GM21619 (cell line): ENCODE results near the gene TMC5.
"Not testable (repeated sequence)": the region's sequence is repeated elsewhere in the genome, so short reads cannot be mapped to it uniquely, and the experiment has no call there.

ENCODE experiments used
- ATAC-seq: cut with Tn5 transposase; IDR thresholded peaks from one replicate; pipeline ENCODE4 v1.9.1; 2021; ENCODE audit not compliant: unreplicated experiment

The TMC5 gene

DNA sequence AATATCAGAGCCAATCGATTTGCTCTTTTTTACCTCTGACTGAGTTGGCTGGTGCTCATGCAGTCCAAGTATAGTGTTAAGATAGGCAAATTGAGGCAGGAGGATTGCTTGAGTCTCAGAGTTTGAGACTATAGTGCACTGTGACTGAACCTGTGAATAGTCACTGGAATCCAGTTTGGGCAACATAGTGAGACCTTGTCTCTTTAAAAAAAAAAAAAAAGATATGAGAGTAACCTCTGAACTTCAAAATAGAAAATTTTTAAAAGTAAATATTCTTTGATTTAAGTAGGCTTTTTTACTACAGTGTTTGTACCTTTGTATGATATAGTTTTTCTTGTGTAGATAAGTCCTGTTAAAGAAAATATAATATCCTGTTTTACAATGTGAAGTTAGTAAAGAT is 109.5 kb downstream of the TMC5 start:
- no peak for ATAC-seq

DNA sequence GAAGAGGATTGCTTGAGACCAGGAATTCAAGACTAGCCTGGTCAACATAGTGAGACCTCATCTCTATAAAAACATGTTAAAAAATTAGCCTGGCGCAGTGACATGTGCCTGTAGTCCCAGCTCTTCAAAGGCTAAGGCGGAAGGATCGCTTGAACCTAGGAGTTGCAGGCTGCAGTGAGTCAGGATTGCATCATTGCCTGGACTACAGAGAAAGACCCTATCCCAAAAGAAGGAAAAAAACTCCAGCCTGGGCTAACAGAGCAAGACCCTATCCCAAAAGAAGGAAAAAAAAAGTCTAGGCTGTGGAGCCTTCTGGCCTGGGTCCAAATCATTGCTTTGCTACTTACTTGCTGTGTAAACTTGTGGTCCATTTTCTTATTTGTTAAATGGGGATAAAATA is 111.0 kb downstream of the TMC5 start:
- ATAC-seq = no peak

DNA sequence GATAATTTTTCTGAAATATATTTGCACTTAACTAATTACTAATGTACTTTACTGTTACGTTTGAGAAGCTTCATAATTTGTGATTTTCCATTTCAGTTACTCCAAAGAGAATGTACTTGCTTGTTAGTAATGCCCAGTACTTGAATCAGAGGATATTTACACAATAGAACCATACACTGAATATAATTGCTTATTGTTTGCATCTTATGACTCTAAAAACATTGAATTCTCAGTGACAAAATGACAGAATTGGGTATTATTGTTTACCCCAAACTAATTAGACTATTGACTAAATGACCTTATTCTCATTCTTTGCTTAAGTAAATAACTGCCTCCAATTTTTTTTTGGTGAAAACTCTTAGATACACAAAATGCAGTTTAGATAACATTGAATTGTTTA is 114.9 kb downstream of the TMC5 start:
- no peak for ATAC-seq

DNA sequence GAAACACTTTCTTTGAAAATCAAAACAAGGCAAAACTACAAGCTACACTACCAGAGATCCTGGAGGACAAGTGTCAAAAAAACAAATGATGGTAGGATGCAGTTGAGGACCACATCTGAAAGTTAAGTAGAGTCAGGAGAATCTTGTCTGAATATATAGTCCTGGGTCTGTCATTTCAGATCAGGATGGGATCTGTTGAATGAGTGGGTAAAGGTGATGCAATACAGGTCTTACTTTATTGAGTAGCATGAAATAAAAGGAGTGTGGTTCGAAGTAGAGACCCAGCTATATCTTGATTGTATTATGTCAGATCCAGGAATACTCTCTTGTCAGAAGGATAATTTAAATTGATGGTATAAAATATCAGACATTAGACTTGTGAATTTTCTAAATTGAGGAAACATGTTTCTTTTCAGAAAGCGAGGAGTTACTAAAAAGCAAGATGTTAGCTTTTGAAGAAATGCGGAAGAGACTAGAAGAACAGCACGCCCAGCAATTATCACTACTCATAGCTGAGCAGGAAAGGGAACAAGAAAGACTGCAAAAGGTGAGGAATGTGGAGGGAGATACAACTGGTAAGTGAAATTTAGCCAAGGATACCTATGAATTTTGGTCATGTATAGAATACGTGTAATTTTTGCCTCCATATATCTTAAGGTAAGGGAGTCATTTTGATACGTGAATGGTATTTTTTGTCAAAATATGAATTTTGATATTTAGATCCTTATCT is 122.7 kb downstream of the TMC5 start:
- ATAC-seq = no peak

DNA sequence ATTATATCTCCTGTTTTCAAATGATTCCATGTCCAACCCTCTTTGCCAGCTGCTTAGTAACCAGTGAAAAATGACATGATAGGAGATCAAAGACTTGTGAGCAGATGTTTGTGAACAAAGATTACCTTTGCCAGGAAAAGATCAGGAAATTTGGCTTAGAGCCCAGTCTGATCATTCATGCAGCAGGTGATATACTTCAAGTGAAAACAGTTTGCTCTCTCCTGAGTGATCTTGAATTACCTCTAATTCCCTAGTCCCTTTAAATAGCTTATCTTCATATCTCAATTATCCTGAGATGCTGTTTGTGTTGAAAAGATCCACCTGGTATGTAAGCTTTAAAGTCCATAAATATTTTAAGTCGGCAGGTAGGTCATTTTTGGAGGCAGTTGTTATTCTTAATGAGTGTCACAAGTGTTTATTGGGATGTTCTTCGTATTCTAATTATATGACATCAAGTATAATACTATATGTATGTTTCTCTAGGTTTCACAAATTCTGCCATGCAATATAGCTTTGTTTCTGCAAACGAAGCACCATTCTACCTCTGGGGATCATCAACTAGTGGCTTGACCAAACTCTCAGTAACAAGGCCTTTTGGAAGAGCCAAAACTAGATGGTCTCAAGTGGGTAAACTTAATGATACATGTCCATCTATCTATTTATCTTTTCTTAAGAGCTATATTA is 124.6 kb downstream of the TMC5 start:
- no peak for ATAC-seq

DNA sequence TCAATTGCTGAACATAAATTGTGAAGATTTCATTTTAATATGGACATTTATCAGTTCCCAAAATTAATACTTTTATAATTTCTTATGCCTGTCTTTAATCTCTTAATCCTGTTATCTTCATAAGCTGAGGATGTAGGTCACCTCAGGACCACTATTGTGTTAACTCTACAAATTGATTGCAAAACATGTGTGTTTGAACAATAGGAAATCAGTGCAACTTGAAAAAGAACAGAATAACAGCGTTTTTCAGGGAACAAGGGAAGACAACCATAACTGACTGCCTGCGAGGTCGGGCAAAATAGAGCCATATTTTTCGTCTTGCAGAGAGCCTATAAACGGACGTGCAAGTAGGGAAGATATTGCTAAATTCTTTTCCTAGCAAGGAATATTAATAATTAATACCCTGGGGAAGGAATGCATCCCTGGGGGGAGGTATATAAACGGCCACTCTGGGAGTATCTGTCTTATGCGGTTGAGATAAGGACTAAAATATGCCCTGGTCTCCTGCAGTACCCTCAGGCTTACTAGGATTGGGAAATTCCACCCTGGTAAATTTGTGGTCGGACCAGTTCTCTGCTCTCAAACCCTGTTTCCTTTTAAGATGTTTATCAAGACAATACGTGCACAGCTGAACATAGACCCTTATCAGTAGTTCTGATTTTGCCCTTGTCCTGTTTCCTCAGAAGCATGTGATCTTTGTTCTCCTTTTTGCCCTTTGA is 125.8 kb downstream of the TMC5 start:
- not testable (repeated sequence) for ATAC-seq

DNA sequence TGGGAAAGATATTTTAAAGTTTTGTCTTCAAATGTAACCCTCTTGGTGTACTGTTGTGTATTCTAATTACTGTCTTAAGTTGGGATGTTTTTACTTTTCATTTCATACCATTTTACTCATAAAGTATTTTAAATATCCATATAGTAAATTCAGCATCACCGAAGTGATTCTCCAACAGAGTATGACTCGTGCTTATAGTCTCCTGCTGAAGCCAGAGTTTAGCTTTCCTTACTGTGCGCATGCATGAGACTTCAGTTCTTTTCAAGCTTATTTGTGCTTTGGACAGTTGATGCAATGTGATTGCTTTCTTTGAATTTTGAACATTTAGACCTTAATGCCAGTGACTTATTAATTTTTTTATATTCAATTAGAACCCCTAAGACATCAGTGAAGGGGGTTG is 130.5 kb downstream of the TMC5 start:
- no peak for ATAC-seq
